ENCODE data around the gene INPP5B.

Gene INPP5B

DNA sequence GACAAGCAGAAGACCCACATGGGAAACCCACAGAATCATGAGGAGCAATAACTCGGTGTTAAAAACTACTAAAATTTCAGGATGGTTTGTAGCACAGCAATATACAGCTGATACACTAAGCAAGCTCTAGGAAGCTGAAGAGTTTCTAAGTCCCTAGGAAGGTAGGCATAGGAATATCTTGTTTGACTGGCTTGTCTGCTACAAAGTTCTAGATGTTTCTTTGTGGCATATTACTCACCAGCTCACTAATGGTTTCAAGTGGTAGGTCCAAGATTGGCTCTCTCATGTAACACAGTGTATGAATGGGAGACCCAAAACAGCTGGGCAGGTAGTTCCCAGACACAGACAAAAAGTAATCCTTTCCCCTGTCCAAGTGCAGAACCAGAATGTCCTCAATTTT is 74.2 kb downstream of the INPP5B start:
- no peak for DNase-seq (ENCODE audit: low read depth)

DNA sequence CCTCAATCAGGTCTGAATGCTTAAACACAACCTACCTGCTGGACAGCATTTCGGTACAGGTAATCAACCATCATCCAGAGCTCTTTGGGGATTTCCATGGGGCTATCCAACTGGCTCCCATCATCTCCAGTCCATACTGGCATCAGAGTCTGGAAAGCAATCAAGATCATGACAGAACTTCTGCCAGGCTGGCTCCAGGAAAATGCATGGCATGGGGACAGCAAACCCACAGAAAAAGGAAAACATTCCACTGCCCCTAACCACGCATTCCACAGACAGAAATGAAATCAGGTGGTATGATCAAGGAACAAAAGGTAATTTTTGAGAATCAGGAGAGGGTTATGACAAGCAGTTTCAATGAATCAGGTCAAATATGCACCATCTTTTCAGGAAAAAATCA is 78.4 kb downstream of the INPP5B start:
- DNase-seq (ENCODE audit: low read depth): no peak

DNA sequence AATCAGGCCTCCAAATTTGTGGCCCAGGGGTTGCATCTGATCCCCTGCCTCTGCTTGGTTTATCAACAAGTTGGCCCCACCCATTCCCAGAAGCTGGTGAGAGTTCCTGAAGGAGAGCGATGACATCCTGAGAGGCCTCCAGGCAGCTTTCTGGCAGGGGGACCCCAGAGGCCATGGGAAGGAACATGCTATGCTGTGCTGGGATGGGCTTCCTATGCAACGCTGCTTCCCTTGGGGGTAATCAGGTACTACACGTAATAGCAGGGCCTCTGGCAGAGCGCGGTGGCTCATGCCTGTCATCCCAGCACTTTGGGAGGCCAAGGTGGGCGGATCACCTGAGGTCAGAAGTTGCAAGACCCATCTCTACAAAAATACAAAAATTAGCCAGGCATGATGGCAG is 79.1 kb downstream of the INPP5B start:
- no peak for DNase-seq (ENCODE audit: low read depth)

DNA sequence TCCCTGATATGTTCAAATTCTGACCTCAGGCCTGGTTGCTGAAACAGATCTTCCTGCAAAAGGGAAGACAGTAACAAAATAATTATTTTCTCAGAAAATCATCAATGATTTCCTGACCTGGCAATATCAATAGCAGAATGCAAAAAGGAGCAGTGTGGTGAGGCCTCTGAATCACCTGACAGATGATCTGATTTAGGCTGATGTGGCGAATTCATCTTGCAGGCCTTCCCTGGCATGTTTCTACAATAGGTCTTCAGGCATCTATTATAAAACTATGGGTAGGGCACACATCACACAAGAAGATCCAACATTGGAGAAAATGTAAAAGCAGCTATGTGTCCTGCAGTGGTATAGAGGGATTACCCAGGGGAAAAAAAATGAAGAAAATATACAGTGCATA is 80.4 kb downstream of the INPP5B start:
- DNase-seq (ENCODE audit: low read depth): no peak

DNA sequence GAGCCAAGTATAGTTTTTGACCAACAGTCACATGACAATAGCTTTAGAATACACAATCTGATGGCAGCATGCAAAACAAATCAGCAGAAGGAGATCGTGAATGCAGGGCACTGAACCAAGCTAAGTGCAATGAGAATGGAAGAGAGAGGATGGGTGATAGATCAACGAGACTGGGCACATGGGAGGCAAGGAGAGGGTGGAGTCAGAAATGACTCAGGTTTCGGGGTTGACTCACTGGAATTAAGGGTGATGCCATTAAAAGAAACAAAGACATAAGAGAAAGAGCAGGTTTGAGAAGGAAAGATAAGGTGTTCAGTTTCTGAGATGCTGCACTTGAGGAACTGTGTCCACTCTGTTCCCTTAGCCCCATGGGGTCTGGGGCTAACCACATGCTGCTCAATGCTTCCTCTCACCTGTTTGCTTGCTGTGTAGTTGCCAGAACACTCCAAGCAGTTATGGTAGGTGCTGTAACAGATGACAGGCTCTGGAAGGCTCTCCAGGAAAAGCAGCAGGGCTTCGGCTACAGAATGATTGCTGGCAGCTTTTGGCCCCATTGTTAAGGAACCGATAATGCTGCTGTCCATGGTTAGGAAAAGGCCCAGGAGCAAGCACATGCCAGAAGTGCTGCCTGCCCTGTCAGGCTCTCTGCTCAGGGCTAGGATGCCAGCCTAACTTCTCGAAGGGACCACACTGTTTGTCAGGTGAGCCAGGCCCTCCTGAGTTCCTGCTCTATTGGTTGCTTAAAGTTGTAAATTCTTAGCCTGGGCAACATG is 81.3 kb downstream of the INPP5B start:
- DNase-seq (ENCODE audit: low read depth): peak; percentile 39

DNA sequence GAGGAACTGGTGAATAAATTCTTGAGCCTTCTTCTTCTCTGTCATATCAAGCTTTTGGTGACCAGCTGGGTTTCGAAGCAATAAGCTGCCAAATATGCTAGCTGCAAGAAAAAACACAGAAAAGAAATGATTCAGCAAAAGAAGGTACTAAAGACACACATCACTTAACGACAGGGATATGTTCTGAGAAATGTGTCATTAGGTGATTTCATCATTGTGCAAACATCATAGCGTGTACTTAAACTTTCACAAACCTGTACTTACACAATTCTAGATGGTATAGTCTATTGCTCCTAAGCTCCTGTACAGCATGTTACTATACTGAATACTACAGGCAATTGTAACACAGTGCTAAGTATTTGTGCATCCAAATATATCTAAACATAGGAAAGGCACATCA is 84.5 kb downstream of the INPP5B start:
- DNase-seq (ENCODE audit: low read depth): no peak

DNA sequence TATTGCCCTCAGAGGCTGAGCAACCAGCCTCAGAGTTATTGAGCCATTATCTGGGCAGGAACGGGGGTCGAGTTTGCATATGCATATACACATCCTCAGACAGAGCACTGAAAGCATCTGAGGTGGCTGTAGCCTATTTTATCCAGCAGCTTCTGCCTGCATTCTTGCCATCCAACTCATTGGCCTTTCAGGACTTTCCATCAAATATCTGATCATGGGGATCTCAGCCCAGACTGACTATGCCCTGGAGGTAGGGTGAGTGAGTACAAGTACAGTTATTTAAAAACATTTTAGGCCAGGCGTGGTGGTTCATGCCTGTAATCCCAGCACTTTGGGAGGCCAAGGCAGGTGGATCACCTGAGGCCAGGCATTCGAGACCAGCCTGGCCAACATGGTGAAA is 85.7 kb downstream of the INPP5B start:
- DNase-seq (ENCODE audit: low read depth): no peak

DNA sequence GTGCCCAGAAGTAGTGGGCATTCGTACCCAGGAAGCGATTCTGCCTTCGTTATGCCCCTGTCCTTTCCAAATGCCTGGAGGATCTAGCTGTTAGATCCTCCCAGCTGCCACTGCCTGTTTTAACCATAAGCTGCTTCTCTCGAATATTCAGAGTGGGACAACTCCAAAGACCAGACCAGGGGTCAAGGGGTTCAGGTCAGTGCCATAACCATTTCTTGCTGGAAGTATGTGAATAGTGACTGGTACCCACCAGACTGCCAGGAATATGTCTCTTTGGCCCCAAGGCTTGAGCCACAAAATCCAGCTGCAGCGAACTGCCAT is 86.5 kb downstream of the INPP5B start:
- DNase-seq (ENCODE audit: low read depth): no peak

DNA sequence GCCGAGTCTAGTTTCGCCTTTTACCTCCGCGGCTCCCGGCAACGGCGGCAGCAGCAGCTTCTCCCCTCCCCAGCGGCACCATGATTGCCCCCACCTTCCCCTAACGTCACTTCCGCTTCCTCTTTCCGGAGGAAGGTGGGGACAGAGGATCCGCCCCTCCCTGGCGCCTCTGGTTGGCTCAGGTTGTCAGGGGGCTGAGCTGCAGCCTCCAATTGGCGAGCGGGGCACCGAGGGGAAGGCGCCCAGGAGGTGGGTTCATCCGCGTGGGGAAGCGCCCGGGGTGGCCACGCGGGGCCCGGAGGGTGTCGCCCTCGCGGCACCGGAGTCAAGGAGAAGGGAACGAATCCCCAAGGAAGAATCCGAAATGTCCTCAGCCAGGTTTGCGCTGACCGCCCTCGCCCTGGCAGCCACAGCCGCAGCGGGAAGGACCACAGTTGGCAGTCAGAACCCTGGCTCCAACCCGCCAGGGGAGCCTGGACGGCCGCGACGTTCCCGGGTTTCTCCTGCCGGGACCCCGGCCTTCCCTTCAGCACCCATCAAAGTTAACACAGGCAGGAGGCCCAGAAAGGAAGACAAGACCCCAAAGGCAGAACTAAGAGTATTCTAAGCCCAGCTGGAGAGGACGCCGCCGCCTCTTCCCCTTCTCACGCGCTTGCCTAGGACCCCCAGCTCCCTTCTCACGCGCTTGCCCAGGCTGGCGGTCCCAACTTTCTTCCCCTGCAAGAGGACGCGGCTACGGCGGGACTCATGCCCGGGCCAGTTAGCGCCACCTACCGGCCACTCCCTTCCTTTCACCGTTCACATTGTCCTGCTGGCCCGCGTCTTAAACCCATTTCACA is 87.1 kb downstream of the INPP5B start, which contains the start of gene MTF1:
Gene MTF1 (minus strand): TSS at position 86 of the 839 bp plus-strand sequence. CDS start 1,934 bp downstream, outside the sequence.
- DNase-seq (ENCODE audit: low read depth): peak; percentile 97

DNA sequence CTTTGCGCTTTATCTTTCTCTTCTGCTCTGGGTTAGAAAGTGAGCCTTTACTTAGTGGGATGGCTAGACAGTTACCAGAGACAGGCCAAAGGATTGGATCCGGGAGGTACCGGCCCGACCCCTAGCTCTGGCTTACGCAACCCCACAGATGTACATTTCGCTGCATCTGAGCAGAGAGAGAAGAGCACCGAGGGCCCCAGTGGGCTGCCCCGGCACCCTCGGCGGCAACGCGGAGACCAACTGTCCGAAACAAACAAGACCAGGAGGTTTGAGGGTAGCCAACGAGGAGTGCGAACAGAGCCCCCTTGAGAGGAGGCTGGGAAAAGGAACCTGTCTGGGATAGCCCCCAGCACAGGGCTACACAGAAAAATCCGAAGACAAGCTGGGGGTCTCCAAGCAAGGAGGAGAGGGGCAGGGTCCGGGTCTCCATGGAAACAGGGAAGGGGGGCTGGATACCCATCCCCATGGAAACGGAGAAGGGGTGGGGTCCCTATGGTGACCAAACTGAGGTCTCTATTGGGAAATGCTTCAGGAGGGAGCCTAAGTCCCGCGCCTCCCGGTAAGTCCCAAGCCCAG is 87.8 kb downstream of the INPP5B start:
- DNase-seq (ENCODE audit: low read depth): no peak

DNA sequence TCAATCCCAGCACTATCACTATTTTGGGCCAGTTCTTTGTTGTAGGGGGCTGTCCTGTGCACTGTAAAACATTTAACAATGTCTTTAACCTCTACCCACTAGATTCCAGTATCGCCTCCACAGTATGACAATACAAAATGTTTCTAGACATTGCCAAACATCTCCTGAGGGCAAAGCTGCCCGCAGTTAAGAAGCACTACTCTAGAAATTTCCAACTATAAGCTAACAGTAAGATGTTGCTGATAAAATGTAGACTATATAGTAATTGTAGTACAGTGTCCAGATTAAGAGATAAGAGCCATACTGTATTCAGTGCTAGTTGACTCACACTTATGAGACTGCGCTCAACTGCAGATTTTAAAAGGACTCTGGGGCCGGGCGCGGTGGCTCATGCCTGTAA is 92.4 kb downstream of the INPP5B start:
- DNase-seq (ENCODE audit: low read depth): no peak

DNA sequence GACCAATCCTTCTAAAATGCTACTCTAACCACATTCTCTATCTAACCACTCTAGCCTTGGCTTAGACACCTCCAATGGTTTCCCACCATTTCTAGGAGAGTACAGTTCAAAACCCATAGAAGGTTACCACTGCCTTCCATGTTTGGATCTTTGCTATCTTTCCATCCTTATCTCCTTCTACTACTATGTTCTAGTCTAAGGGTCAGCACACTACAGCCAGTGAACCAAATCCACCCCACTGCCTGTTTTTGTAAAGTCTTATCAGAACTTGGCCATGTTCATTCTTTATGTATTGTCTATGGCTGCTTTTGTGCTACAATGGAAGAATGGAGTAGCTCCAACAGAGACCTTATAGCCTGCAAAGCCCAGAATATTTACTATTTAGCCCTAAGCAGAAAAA is 93.7 kb downstream of the INPP5B start:
- DNase-seq (ENCODE audit: low read depth): no peak

DNA sequence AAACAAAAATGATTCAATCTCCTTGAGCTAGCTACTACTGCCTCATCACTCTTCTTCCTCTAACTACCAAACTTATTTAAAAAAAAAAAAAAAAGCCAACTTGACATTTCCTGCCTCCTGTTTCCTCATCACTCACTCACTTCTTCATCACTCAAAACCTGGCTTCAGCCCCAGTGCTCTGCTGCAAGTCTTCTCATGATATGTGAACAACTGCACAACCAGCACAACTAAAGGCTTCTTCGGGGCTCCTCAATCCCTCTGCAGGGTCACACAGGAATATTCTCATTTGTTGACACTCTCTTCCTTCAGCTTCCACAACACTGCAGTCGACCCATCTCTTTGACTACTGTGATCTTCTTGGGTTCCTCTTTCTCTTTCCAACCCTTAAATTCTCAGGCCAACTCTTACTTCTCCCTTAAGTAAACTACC is 95.1 kb downstream of the INPP5B start:
- DNase-seq (ENCODE audit: low read depth): peak; percentile 28

DNA sequence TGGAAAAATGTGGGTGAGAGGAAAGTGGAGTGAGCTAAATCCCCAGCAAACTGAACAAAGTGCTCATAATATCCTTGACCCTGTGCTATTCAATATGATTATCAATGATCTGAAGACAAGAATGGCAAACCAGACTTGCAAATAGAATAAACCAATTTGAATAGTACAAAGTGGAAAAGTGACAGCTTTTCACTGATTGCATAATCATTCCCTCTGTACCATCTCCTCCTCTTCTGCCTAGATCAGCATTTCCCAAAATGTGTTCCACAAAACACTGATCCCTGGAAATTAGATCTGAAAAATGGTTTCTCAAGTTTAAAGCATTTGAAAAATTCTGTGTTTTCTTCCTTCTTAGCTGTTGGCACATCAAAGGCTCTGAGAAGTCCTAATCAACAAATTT is 95.6 kb downstream of the INPP5B start:
- no peak for DNase-seq (ENCODE audit: low read depth)

DNA sequence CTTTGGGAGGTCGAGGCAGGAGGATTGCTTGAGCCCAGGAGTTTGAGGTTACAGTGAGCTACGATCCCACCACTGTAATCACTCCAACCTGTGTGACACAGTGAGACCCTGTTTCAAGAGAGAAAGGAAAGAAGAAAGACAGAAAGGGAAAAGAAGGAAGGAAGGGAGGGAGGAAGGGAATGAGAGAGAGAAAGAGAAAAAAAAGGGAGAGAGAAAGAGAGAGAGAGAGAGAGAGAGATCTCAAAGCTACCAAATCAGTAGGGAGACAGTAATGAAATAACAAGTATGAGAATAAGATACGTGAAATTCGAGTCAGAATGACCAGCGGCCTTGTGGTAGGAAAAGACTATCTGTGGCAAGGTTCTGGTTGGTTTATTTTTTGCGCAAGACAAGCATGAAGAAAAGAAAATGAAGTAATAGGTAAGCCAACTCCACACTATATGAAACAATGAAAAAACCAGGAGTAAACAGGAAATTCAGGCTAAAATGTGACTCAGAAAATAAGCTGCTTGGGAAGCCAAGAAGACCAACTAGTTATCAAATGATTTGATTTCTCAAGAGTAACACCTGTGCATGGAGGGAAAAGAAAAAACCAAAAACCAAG is 96.4 kb downstream of the INPP5B start:
- DNase-seq (ENCODE audit: low read depth): no peak

DNA sequence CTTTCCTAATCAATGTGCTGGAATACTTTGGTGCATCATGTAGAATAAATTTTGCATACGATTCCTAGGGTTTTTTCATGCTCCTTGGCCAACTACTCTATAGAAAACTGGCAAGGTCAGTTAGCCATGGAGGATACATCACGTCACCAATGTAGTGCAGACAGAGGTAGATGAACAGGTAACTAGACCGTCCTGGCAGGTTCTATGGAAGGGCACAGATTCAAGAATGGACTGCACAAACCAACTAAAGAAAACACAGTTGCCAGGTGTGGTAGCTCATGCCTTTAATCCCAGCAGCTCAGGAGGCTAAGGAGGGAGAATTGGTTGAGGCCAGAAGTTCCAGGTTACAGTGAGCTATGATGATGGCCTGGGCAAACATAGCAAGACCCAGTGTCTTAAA is 97.4 kb downstream of the INPP5B start:
- no peak for DNase-seq (ENCODE audit: low read depth)

DNA sequence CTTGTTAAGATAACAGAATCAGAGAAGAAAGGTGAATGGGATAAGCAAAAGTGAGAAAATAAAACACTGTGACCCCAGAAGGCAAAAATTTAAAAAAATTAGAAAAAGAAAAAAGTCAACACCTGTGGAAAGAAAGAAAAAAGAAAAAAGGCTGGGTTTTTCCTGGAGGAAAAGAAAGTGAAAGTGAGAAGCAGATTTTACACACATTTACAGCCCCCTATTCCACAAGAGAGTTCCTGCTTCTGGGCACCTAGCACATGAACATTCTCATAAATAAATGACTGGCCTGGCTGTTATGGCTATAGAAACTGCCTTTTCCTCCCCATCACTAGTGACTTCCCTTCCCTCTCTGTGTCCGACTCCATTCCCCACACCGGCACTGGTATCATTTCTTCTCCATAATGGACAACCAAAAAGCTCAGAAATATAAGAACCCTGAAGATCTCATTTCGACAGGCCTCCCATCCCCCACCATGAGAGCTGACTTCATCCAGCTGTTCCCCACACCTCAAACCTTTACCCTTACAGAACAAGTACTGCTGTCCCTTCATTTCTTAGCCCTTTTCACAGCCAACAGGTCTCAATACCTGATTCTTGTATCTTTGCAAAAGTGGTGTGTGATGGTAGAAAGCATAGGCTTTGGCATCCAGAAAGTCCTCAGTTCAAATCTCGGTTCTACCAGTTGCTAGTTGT is 100.1 kb downstream of the INPP5B start:
- no peak for DNase-seq (ENCODE audit: low read depth)

DNA sequence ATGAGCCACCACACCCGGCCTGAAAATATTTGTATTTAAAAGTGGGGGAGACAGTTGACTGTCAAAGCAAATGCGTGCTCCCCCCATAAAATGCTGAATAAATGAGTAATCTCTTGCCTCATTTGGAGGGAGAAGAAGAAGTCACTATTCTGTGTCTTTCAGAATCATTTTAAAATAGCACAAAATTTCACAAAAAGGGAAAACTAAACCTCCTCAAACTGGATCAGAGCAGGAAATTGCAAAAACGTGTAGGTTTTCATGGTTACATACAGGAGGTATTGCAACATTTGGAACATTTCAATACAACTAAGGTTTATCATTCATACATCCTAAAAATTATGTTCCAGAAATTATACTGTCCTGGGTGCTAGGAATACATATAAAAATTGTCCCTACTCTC is 101.1 kb downstream of the INPP5B start:
- DNase-seq (ENCODE audit: low read depth): no peak

DNA sequence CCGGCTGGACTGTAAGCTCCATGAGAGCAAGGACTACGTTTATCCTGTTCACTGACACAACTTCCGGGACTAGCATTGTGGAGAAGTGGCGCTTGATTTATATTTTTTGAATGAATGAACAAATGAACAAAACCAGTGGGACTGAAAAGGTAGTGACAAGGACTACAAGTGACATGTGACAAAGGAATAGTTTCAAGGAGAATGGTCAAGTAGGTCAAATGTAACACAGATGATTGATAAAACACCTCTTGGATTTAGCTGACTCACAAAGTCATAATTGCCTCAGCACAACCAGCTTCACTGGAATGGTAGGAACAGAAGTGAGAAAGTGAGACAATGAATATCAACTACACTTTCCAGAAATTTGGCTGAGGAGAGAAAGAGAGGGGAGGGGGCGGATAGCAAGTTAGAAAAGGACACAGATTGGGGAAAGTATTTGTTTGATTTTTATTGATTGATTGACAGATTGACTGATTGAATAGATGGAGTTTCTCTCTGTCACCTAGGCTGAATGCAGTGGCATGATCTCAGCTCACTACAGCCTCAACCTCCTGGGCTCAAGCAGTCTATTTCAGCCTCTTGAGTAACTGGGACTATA is 101.7 kb downstream of the INPP5B start:
- no peak for DNase-seq (ENCODE audit: low read depth)

DNA sequence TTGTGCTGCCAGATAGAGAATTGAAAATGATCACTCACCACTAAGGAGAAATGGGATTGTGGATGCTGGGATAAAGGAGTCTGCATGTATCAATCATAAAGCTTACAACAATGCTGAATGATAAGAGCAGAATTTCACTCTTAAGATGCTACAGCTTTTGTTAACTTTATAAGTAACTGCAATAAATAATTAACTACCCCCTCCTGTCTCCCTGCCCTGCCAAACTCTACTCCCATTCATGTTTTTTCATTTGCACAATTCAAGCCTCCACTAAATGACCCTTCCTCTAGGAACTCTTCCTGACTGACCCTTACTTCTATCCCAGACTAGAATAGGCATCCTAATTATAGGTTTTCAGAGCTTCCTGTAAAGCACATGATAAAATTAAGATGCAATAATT is 102.3 kb downstream of the INPP5B start:
- no peak for DNase-seq (ENCODE audit: low read depth)

DNA sequence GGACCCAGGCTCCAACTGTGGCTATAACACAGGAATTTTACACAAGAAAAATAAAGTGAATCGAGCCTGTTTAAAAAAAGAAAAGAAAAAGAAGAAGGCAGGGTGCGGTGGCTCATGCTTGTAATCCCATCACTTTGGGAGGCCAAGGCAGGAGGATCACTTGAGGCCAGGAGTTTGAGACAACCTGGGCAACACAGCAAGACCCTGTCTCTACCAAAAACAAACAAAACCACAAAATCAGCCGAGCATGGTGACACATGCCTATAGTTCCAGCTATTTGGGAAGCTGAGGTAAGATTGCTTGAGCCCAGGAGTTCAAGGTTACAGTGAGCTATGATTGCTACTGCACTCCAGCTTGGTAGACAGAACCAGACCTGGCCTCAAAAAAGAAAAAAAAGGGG is 105.2 kb downstream of the INPP5B start:
- no peak for DNase-seq (ENCODE audit: low read depth)

DNA sequence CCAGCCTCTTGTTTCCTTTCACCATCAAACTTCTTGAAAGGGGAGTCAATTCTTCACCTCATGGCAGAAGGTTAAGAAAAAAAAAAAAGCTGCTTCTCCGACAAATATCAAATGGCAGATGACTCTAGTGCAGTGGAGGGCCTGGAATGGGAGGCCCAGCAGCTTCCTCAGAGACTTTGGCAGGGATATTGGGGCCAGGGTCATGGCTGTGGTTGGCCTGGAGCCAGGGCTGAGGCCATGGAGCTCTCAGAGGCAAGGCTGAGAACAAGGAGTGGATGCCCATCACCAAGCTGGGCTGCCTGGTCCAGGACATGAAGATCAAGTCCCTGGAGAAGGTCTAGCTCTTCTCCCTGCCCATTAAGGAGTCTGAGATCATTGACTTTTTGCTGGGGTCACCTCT is 106.1 kb downstream of the INPP5B start:
- DNase-seq (ENCODE audit: low read depth): no peak
